SW480 (cell line): Measurements from ENCODE around the gene VEGFC.

Experiments used
- DNase-seq: peaks from one replicate; pipeline ENCODE4 v3.0.0-alpha.2; 2016; ENCODE audit warnings: low spot score

VEGFC gene

GRCh38 chr4:176761872-176762271, 30.9 kb downstream of the VEGFC start:
- DNase-seq = no peak

- no peak for DNase-seq
These were observed 32.3 kb downstream of the VEGFC start for GRCh38 chr4:176760471-176760870.

- DNase-seq = no peak
These were observed 34.0 kb downstream of the VEGFC start for GRCh38 chr4:176758731-176759130.

- DNase-seq = no peak
These were observed 34.4 kb downstream of the VEGFC start for GRCh38 chr4:176758323-176758722.

- no peak for DNase-seq
These were observed 37.1 kb downstream of the VEGFC start for GRCh38 chr4:176755613-176756012.

GRCh38 chr4:176755001-176755400, 37.7 kb downstream of the VEGFC start:
- no peak for DNase-seq

- DNase-seq = no peak
These were observed 39.7 kb downstream of the VEGFC start for GRCh38 chr4:176753049-176753448.

- DNase-seq = no peak
These were observed 40.5 kb downstream of the VEGFC start for GRCh38 chr4:176752191-176752749.

- DNase-seq = no peak
These were observed 41.7 kb downstream of the VEGFC start for GRCh38 chr4:176751061-176751460.

- no peak for DNase-seq
These were observed 45.9 kb downstream of the VEGFC start for GRCh38 chr4:176746846-176747245.

- no peak for DNase-seq
These were observed 46.8 kb downstream of the VEGFC start for GRCh38 chr4:176745902-176746301.

- no peak for DNase-seq
These were observed 48.6 kb downstream of the VEGFC start for GRCh38 chr4:176744091-176744490.

- no peak for DNase-seq
These were observed 50.5 kb downstream of the VEGFC start for GRCh38 chr4:176742211-176742610.

GRCh38 chr4:176741253-176741652, 51.5 kb downstream of the VEGFC start:
- no peak for DNase-seq

- DNase-seq = no peak
These were observed 57.4 kb downstream of the VEGFC start for GRCh38 chr4:176735300-176735699.

- no peak for DNase-seq
These were observed 58.3 kb downstream of the VEGFC start for GRCh38 chr4:176734461-176734860.

- DNase-seq = no peak
These were observed 63.2 kb downstream of the VEGFC start for GRCh38 chr4:176729489-176729888.

- DNase-seq = no peak
These were observed 65.9 kb downstream of the VEGFC start for GRCh38 chr4:176726803-176727202.

- no peak for DNase-seq
These were observed 71.3 kb downstream of the VEGFC start for GRCh38 chr4:176721459-176721858.

- DNase-seq = no peak
These were observed 73.8 kb downstream of the VEGFC start for GRCh38 chr4:176718881-176719280.

- no peak for DNase-seq
These were observed 75.5 kb downstream of the VEGFC start for GRCh38 chr4:176717237-176717636.

GRCh38 chr4:176709417-176709816, 83.3 kb downstream of the VEGFC start:
- no peak for DNase-seq

- DNase-seq = no peak
These were observed 83.9 kb downstream of the VEGFC start for GRCh38 chr4:176708771-176709311.

GRCh38 chr4:176690716-176691115, 102.0 kb downstream of the VEGFC start:
- DNase-seq = no peak
